K562 (cell line): ENCODE results near the gene RPS8. TPM values are rescaled to one million over a fixed set of nuclear protein-coding genes. Genes with fewer than 3 reads are reported as not detected.

ENCODE experiments used
- CBX5 ChIP-seq: IDR thresholded peaks from 2 replicates; pipeline ENCODE4 v1.6.1; 2014; ENCODE audit warnings: low read depth, borderline replicate concordance
- ETV1 ChIP-seq: fragments of 450-650 bp; conservative IDR thresholded peaks from 2 replicates; pipeline ENCODE4 v1.6.1; 2016; ENCODE audit warnings: missing genetic modification characterization, control low read depth, low read depth, missing compliant biosample characterization
- FIP1L1 ChIP-seq: fragments of 200-400 bp; formaldehyde crosslinking; IDR thresholded peaks from 2 replicates; pipeline ENCODE4 v1.6.1; 2018; ENCODE audit warnings: mild to moderate bottlenecking, low read depth, low read length; ENCODE audit not compliant: poor library complexity, severe bottlenecking
- HCFC1 ChIP-seq: IDR thresholded peaks from 2 replicates; pipeline ENCODE4 v1.6.1; 2012; ENCODE audit warnings: low read depth, low read length, improper control_type of control experiment
- MCM7 ChIP-seq, 2 experiments: fragments of 450-650 bp; IDR thresholded peaks; 2 replicates each; pipeline ENCODE4 v1.6.1; 2016 to 2018
- PHF20 ChIP-seq: fragments of 450-650 bp; IDR thresholded peaks from 2 replicates; pipeline ENCODE4 v1.6.1; 2018; ENCODE audit not compliant: partially characterized antibody
- RBM17 ChIP-seq: fragments of 200-400 bp; formaldehyde crosslinking; IDR thresholded peaks from 2 replicates; pipeline ENCODE4 v1.6.1; 2017; ENCODE audit warnings: low read depth, mild to moderate bottlenecking, low read length, borderline replicate concordance
- RFX5 ChIP-seq: IDR thresholded peaks from 2 replicates; pipeline ENCODE4 v1.6.1; 2011; ENCODE audit warnings: low read depth, mild to moderate bottlenecking, improper control_type of control experiment, low read length
- SMC3 ChIP-seq: conservative IDR thresholded peaks from 2 replicates; pipeline ENCODE4 v1.6.1; 2011; ENCODE audit warnings: low read depth, low read length, improper control_type of control experiment; ENCODE audit not compliant: insufficient read depth
- ZNF134 ChIP-seq: fragments of 250-450 bp; sonication (Bioruptor Pico); conservative IDR thresholded peaks from 2 replicates; pipeline ENCODE4 v1.4.0; 2020
- ZNF445 ChIP-seq: fragments of 250-450 bp; sonication (Bioruptor Pico); IDR thresholded peaks from 2 replicates; pipeline ENCODE4 v1.4.0; 2020; ENCODE audit warnings: low read depth, mild to moderate bottlenecking, moderate library complexity
- ZNF583 ChIP-seq: fragments of 250-450 bp; sonication (Bioruptor Pico); IDR thresholded peaks from 2 replicates; pipeline ENCODE4 v1.4.0; 2020
- ZNF586 ChIP-seq: fragments of 450-650 bp; formaldehyde crosslinking; conservative IDR thresholded peaks from 2 replicates; pipeline ENCODE4 v1.4.0; 2020; ENCODE audit warnings: mild to moderate bottlenecking, moderate library complexity
- polyA plus RNA-seq, 8 experiments: library from polyadenylated mRNA; depleted of rRNA in 4 of 8; stranded (reverse) in 5 of 8; unstranded in 3 of 8; fragments of >200 nt; fragmentation: Nextera tagmentation in 2 of 8; fragmentation: Illumina TruSeq in 1 of 8; extraction: Ambion mirVana in 2 of 8; extraction: Trizol in 1 of 8; gene quantifications; 2 replicates each; pipeline versions ENCODE4 v1.2.1 to v1.2.3, GENCODE V29; 2011 to 2014; ENCODE audit warnings: inconsistent platforms in 1 of 8, missing spikeins in 1 of 8
- total RNA-seq, 7 experiments: library from RNA; depleted of rRNA in 6 of 7; stranded (reverse); fragments of >200 nt in 6 of 7; fragmentation: Illumina TruSeq in 2 of 7; extraction: Trizol in 2 of 7; gene quantifications; 2 replicates each; pipeline versions ENCODE4 v1.2.1 to v1.2.3, GENCODE V29; 2011 to 2021; ENCODE audit warnings: low replicate concordance in 1 of 7
- TF ChIP-seq, protein P1 (sequence below): fragments of 450-650 bp; formaldehyde crosslinking; IDR thresholded peaks from 2 replicates; pipeline ENCODE4 v1.4.0; 2020; ENCODE audit warnings: mild to moderate bottlenecking, mixed read lengths
- TF ChIP-seq, protein P2 (sequence below), 3 experiments: fragments of 200-800 bp in 1 of 3; sonication (Bioruptor generic) in 1 of 3; sonication (generic) in 1 of 3; formaldehyde crosslinking in 1 of 3; IDR thresholded peaks; 2 replicates each; pipeline versions ENCODE4 v1.6.1 to v1.8.0; 2016 to 2022; ENCODE audit warnings: mild to moderate bottlenecking in 2 of 3, missing compliant biosample characterization in 2 of 3, missing genetic modification characterization in 2 of 3, missing genetic modification reagents in 1 of 3
- TF ChIP-seq, protein P3 (sequence below): fragments of 200-800 bp; sonication (Bioruptor generic); IDR thresholded peaks from 2 replicates; pipeline ENCODE4 v1.6.1; 2017; ENCODE audit warnings: missing genetic modification characterization, missing compliant biosample characterization
- TF ChIP-seq, protein P4 (sequence below): fragments of 450-650 bp; IDR thresholded peaks from 2 replicates; pipeline ENCODE4 v1.6.1; 2017; ENCODE audit warnings: mild to moderate bottlenecking, moderate library complexity
- TF ChIP-seq, protein P5 (sequence below): fragments of 250-450 bp; sonication (Bioruptor Pico); IDR thresholded peaks from 2 replicates; pipeline ENCODE4 v1.4.0; 2020; ENCODE audit warnings: mild to moderate bottlenecking, moderate library complexity
- TF ChIP-seq, protein P6 (sequence below): fragments of 250-450 bp; sonication (Bioruptor Pico); IDR thresholded peaks from 2 replicates; pipeline ENCODE4 v1.8.0; 2021; ENCODE audit warnings: borderline replicate concordance, mild to moderate bottlenecking, moderate library complexity; ENCODE audit not compliant: poor library complexity, severe bottlenecking

Gene RPS8
- total and polyA plus RNA-seq, 9 of the 15 experiments (the other 6 are each of a cell fraction or from before 2014, with no cell fraction given), result 2,431 to 4,168 (median 3,109) TPM

DNA sequence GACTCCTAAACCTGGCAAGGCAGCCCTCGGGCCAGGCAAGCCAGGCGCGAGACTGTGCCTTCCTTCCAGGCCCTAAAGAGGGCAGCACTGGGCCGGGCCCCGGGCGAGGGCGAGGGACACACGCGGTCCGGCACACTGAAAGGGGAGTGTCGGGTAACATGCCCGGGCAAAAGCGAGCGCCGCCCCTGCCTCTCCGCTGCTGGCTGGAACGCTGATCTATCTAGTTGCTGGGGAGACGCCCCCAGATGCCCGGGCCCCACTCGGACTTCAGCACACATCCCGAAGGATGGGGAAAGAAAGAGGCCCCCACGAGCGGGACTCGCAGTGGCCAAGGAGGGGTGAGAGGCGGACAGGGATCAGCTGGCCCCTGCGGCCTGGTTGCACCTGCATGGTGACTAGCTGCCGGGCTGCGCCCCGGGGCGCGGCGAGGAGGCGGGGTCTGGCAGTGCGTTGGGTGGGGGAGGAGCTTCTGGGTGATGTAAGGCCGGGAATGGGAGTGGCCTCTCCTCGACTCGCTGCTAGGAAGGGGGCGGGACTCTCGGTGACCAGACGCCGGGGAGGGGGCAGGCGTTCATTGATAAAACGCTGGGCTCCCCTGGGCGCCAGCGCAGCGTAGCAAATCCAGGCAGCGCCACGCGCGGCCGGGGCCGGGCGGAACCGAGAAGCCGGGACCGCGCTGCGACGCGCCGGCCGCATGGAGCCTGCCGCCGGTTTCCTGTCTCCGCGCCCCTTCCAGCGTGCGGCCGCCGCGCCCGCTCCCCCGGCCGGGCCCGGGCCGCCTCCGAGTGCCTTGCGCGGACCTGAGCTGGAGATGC, 24.6 kb downstream of the RPS8 start, which contains the start of gene PLK3 (continued):
- TF ChIP-seq, protein P1, sequence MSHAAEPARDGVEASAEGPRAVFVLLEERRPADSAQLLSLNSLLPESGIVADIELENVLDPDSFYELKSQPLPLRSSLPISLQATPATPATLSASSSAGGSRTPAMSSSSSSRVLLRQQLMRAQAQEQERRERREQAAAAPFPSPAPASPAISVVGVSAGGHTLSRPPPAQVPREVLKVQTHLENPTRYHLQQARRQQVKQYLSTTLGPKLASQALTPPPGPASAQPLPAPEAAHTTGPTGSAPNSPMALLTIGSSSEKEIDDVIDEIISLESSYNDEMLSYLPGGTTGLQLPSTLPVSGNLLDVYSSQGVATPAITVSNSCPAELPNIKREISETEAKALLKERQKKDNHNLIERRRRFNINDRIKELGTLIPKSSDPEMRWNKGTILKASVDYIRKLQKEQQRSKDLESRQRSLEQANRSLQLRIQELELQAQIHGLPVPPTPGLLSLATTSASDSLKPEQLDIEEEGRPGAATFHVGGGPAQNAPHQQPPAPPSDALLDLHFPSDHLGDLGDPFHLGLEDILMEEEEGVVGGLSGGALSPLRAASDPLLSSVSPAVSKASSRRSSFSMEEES (CRISPR knock-in tag), result no peak
- peak; percentile 42 for TF ChIP-seq PHF20
- peak; percentile 49; the same call in 1 of the 2 replicates for TF ChIP-seq SMC3
- TF ChIP-seq, protein P2, sequence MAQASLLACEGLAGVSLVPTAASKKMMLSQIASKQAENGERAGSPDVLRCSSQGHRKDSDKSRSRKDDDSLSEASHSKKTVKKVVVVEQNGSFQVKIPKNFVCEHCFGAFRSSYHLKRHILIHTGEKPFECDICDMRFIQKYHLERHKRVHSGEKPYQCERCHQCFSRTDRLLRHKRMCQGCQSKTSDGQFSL (CRISPR knock-in tag; IDR thresholded peaks at IDR 0.05), result no peak
- TF ChIP-seq, protein P2 (tag; IDR thresholded peaks at IDR 0.05), result no peak
- TF ChIP-seq RFX5, result no peak
- TF ChIP-seq ZNF134 (CRISPR knock-in tag), result no peak
- TF ChIP-seq, protein P3, sequence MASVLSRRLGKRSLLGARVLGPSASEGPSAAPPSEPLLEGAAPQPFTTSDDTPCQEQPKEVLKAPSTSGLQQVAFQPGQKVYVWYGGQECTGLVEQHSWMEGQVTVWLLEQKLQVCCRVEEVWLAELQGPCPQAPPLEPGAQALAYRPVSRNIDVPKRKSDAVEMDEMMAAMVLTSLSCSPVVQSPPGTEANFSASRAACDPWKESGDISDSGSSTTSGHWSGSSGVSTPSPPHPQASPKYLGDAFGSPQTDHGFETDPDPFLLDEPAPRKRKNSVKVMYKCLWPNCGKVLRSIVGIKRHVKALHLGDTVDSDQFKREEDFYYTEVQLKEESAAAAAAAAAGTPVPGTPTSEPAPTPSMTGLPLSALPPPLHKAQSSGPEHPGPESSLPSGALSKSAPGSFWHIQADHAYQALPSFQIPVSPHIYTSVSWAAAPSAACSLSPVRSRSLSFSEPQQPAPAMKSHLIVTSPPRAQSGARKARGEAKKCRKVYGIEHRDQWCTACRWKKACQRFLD (CRISPR knock-in tag), result peak; percentile 67; the same call in 1 of the 2 replicates
- TF ChIP-seq RBM17, result no peak
- TF ChIP-seq HCFC1, result no peak
- TF ChIP-seq MCM7 (IDR thresholded peaks at IDR 0.05), result no peak
- TF ChIP-seq ZNF445 (CRISPR knock-in tag), result no peak
- TF ChIP-seq, protein P4, sequence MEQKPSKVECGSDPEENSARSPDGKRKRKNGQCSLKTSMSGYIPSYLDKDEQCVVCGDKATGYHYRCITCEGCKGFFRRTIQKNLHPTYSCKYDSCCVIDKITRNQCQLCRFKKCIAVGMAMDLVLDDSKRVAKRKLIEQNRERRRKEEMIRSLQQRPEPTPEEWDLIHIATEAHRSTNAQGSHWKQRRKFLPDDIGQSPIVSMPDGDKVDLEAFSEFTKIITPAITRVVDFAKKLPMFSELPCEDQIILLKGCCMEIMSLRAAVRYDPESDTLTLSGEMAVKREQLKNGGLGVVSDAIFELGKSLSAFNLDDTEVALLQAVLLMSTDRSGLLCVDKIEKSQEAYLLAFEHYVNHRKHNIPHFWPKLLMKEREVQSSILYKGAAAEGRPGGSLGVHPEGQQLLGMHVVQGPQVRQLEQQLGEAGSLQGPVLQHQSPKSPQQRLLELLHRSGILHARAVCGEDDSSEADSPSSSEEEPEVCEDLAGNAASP, result no peak
- peak; percentile 63 for TF ChIP-seq ETV1 (tag)
- TF ChIP-seq, protein P5, sequence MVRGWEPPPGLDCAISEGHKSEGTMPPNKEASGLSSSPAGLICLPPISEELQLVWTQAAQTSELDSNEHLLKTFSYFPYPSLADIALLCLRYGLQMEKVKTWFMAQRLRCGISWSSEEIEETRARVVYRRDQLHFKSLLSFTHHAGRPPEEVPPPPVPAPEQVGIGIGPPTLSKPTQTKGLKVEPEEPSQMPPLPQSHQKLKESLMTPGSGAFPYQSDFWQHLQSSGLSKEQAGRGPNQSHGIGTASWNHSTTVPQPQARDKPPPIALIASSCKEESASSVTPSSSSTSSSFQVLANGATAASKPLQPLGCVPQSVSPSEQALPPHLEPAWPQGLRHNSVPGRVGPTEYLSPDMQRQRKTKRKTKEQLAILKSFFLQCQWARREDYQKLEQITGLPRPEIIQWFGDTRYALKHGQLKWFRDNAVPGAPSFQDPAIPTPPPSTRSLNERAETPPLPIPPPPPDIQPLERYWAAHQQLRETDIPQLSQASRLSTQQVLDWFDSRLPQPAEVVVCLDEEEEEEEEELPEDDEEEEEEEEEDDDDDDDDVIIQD (CRISPR knock-in tag), result no peak
- peak; percentile 86 for TF ChIP-seq ZNF583 (CRISPR knock-in tag)
- TF ChIP-seq, protein P6, sequence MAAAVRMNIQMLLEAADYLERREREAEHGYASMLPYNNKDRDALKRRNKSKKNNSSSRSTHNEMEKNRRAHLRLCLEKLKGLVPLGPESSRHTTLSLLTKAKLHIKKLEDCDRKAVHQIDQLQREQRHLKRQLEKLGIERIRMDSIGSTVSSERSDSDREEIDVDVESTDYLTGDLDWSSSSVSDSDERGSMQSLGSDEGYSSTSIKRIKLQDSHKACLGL (CRISPR knock-in tag), result peak; percentile 59
- TF ChIP-seq CBX5, result no peak; the same call in 1 of the 2 replicates
- TF ChIP-seq ZNF586 (CRISPR knock-in tag), result no peak
- TF ChIP-seq FIP1L1, result peak; percentile 37
